Measurements from ENCODE around the gene LTBP1.
A peak's percentile ranks its signal among the peaks of the same experiment; 100 is the strongest.

LTBP1 gene

DNA sequence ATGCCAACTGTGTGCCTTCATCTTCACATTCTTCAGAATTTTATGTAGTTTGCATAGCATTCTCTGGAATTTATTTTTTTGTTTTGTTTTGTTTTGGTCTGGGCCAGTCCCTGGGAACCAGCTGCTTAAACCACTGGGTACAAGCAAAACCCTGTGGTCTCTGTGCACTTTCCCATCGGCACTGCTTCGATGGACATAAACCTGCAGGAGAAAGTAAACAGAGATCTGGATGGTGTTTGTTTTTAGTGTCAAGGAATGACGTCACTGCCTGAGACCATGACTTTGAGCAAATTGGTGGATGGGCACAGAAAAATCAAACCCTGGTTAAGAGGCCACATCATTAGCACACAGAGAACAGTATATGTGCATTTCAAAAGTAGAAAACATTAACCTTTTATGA, 465.0 kb downstream of the LTBP1 start:
- no peaks in the 10 kb centered on the region for H3K27me3 ChIP-seq (replicated peaks; ENCODE audit: control insufficient read depth, insufficient read depth, low read length)
- TF ChIP-seq, protein P1, sequence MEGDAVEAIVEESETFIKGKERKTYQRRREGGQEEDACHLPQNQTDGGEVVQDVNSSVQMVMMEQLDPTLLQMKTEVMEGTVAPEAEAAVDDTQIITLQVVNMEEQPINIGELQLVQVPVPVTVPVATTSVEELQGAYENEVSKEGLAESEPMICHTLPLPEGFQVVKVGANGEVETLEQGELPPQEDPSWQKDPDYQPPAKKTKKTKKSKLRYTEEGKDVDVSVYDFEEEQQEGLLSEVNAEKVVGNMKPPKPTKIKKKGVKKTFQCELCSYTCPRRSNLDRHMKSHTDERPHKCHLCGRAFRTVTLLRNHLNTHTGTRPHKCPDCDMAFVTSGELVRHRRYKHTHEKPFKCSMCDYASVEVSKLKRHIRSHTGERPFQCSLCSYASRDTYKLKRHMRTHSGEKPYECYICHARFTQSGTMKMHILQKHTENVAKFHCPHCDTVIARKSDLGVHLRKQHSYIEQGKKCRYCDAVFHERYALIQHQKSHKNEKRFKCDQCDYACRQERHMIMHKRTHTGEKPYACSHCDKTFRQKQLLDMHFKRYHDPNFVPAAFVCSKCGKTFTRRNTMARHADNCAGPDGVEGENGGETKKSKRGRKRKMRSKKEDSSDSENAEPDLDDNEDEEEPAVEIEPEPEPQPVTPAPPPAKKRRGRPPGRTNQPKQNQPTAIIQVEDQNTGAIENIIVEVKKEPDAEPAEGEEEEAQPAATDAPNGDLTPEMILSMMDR (IDR thresholded peaks at IDR 0.05; ENCODE audit: insufficient read depth, low read length, poor library complexity, severe bottlenecking): no peak
- no peak overlapping the region for H3K4me3 ChIP-seq (replicated peaks; ENCODE audit: low read depth, low read length)
- DNase-seq (ENCODE audit: extremely low read depth, insufficient read length): no peak
- H3K36me3 ChIP-seq (ENCODE audit: control insufficient read depth, insufficient read depth, low read length): no peaks in the 10 kb centered on the region

DNA sequence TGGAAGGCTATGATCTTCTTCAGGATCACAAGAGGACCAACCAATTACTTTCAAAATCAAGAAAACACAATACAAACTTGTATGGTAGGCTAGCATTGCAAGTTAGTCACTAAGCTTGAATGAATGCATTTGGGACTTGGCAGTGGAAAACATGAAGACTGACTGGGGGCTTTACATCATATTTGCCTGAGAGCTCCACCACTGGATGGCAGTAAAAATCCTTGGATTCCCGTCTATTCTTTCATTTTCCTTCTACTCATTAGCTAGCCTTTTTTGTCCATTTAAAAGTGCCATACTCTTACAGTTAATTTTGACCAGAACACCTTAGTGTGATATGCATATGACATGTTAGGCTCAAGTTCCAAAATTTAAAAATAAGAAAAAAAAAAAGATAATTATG, 466.2 kb downstream of the LTBP1 start:
- no peaks in the 10 kb centered on the region for H3K27me3 ChIP-seq (replicated peaks; ENCODE audit: control insufficient read depth, insufficient read depth, low read length)
- H3K4me3 ChIP-seq (replicated peaks; ENCODE audit: low read depth, low read length): no peak overlapping the region
- H3K36me3 ChIP-seq (ENCODE audit: control insufficient read depth, insufficient read depth, low read length): no peaks in the 10 kb centered on the region
- TF ChIP-seq, protein P1 (IDR thresholded peaks at IDR 0.05; ENCODE audit: insufficient read depth, low read length, poor library complexity, severe bottlenecking): peak; percentile 19
- DNase-seq (ENCODE audit: extremely low read depth, insufficient read length): no peak

DNA sequence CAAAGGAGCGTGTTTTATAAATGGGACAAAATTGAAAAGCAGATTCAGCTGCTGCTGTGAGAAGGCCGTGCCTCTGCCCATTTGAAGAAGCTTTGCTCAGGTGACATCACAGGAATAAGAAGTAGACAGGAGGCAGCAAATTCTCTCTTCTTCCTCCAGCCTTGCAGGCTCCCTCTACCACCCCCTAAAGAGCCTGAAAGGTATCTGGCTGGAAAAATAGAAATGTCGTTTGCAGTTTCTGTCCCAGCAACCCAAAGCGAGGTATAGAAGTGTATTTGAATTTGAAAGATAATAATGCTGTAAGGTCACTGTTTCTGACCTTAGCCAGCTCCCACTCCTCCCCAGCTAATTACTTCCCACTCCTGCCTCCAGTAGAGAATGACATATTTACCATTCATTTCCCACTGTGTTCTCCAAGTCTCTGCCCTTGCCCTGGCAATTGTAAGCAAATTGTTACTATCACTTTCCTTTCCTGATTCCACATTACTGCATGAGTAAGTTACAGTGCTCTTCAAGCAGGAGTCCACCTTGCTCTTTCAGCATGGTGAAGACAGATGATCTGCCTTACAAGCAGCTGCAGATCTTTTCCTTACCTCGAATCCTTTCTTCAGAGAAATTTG, 472.9 kb downstream of the LTBP1 start:
- no peaks in the 10 kb centered on the region for H3K27me3 ChIP-seq (replicated peaks; ENCODE audit: control insufficient read depth, insufficient read depth, low read length)
- DNase-seq (ENCODE audit: extremely low read depth, insufficient read length): no peak
- H3K36me3 ChIP-seq (ENCODE audit: control insufficient read depth, insufficient read depth, low read length): no peaks in the 10 kb centered on the region
- no peak overlapping the region for H3K4me3 ChIP-seq (replicated peaks; ENCODE audit: low read depth, low read length)
- TF ChIP-seq, protein P1 (IDR thresholded peaks at IDR 0.05; ENCODE audit: insufficient read depth, low read length, poor library complexity, severe bottlenecking): no peak

DNA sequence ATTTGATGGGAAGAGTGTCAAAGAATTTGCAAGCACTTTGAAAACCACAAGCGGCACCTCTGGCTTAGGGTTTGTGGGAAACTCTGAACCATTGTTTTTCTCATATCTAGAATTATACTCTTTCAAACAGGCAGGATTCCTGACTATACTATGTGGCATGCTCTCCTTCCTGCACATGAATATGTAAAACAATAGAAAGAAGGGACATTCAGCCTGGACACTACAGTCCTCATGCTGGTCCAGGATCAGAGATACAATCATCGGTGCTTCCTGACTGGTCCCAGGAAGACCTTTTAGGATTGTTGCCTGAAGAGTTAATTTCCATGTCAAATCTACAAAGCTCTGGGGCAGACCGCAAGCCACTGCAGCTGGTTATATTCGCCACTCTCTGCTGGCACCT, 474.0 kb downstream of the LTBP1 start:
- H3K4me3 ChIP-seq (replicated peaks; ENCODE audit: low read depth, low read length): no peak overlapping the region
- H3K36me3 ChIP-seq (ENCODE audit: control insufficient read depth, insufficient read depth, low read length): no peaks in the 10 kb centered on the region
- no peak for DNase-seq (ENCODE audit: extremely low read depth, insufficient read length)
- no peaks in the 10 kb centered on the region for H3K27me3 ChIP-seq (replicated peaks; ENCODE audit: control insufficient read depth, insufficient read depth, low read length)
- TF ChIP-seq, protein P1 (IDR thresholded peaks at IDR 0.05; ENCODE audit: insufficient read depth, low read length, poor library complexity, severe bottlenecking): no peak

DNA sequence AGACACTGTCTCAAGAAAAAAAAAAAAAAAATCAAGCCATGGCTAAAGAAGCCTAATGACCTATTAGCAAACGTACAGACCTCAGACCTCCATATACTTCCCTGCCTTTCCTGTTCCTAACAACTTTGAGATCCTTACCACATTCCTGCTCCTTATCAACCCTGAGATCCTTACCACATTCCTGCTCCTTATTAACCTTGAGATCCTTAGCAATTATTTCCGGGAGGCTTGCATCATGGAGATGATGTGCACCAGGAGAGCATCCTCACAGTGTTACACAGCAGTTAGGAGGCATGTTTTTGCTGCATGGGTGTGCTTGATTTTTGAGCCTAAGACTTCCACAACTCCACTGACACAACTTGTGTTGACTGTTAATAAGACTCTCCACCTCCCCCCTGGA, 475.1 kb downstream of the LTBP1 start:
- no peak overlapping the region for H3K4me3 ChIP-seq (replicated peaks; ENCODE audit: low read depth, low read length)
- DNase-seq (ENCODE audit: extremely low read depth, insufficient read length): no peak
- H3K36me3 ChIP-seq (ENCODE audit: control insufficient read depth, insufficient read depth, low read length): no peaks in the 10 kb centered on the region
- TF ChIP-seq, protein P1 (IDR thresholded peaks at IDR 0.05; ENCODE audit: insufficient read depth, low read length, poor library complexity, severe bottlenecking): no peak
- H3K27me3 ChIP-seq (replicated peaks; ENCODE audit: control insufficient read depth, insufficient read depth, low read length): no peaks in the 10 kb centered on the region

DNA sequence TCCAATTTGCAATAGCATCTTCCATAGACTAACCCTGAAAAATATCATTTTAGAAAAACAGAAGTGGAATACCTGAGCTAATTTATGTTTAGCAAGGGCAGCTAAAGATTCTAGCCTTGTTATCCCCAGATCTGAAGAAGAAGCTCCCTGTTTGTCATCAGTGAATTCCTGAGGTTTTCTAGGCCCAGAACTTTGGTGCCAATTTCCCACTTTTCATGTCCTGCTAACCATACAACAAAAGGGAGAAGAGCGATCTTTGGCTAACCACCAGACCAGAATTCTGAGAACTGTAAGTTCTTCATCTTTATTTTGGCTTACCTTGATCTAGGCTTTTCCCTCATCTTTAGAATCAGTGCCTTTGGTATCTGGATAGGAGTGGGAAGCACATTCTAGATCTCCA, 478.4 kb downstream of the LTBP1 start:
- DNase-seq (ENCODE audit: extremely low read depth, insufficient read length): no peak
- H3K36me3 ChIP-seq (ENCODE audit: control insufficient read depth, insufficient read depth, low read length): no peaks in the 10 kb centered on the region
- TF ChIP-seq, protein P1 (IDR thresholded peaks at IDR 0.05; ENCODE audit: insufficient read depth, low read length, poor library complexity, severe bottlenecking): no peak
- H3K27me3 ChIP-seq (replicated peaks; ENCODE audit: control insufficient read depth, insufficient read depth, low read length): no peaks in the 10 kb centered on the region
- H3K4me3 ChIP-seq (replicated peaks; ENCODE audit: low read depth, low read length): no peak overlapping the region

All from GM06990 (cell line).